ENCODE measurements around the gene SH2D1A. TPM values are rescaled to one million over a fixed set of nuclear protein-coding genes. Genes with fewer than 3 reads are reported as not detected.

SH2D1A gene
- total and polyA plus RNA-seq, 2 of the 13 experiments (the other 11 are each of a cell fraction or from before 2014, with no cell fraction given) = not detected

DNA sequence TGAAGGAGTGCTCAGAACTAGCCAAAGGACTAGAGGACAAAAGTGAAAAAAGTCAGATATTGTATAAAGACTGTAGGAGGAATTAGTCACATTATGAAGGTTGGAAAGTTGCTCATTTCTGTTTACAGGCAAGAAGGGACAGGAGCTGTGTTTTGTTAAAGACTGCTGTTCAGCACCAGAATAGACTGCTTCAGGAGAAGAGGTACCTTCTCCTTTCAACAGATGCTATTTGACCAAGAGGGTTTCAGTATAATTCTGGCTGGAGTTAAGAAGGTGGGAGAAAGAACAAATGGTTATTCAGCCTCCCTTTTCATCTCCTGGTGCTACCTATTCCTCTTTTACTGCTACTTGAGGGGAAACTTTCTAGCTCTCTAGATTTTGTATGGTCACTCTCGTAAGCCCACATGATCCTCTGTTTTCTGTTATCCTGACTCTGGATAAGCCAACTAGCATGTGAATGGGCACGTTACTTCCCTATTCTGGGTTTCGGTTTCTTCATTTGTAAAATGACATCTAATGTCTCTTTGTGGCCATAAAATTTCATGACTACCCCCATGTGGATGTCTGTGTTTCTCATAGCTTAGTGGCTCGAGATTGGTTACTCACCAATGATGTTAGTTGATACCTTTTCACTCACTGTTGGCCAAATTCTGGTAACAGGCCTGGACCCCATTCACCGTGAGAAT lies 68.9 kb downstream of the SH2D1A start:
- ChIA-PET POLR2A (no interaction called here), CTCF (ENCODE audit: low intra/inter-chr PET ratio, low total read pairs) (no interaction called here)
- Histone ChIP-seq H3K9ac (ENCODE audit: insufficient read depth, low read depth, low read length) (no peak overlapping the region), H2AFZ (ENCODE audit: low read length) (no peak overlapping the region), H3K4me1 (ENCODE audit: insufficient read depth, low read length) (no peaks in the 10 kb centered on the region), H3K4me2 (ENCODE audit: low read depth, low read length) (no peak overlapping the region), H3K79me2 (ENCODE audit: insufficient read depth, low read length) (no peaks in the 10 kb centered on the region), H3K4me3 (replicated peaks in 1 of 3; ENCODE audit: insufficient read depth in 1 of 3, low read depth in 2 of 3, low read length in 3 of 3) (no peak overlapping the region), H3K9me3 (ENCODE audit: low read length) (no peaks in the 10 kb centered on the region), H4K20me1 (ENCODE audit: insufficient read depth, low read length) (no peaks in the 10 kb centered on the region), H3K27me3 (ENCODE audit: control insufficient read depth in 1 of 2, insufficient read depth in 2 of 2, low read length in 2 of 2) (no peaks in the 10 kb centered on the region), H3K27ac (ENCODE audit: extremely low read length, insufficient read depth, low read length) (no peak overlapping the region), H3K36me3 (replicated peaks in 1 of 2; ENCODE audit: control insufficient read depth in 1 of 2, insufficient read depth in 2 of 2, low read length in 2 of 2) (no peaks in the 10 kb centered on the region)
- no peak for DNase-seq (ENCODE audit: low spot score)
- BruUV-seq (replicated peaks) = no TSS peak
- intact Hi-C loops (cut with micrococcal nuclease; ENCODE audit: unreplicated experiment) (no loop called here), in situ Hi-C loops (cut with HindIII; ENCODE audit: extremely low pct_ligation_motif_present, low pct_unique_long_range_greater_than_20kb) (no loop called here)
- ATAC-seq = no peak
- FAIRE-seq = no peak
- 11% methylated on average over 5 of the region's 5 CpGs for WGBS (ENCODE audit: low lambda C conversion rate)
- TF ChIP-seq ZNF274 (CRISPR knock-in tag; IDR thresholded peaks at IDR 0.05) (no peak), ZNF646 (CRISPR knock-in tag; IDR thresholded peaks at IDR 0.05) (no peak), CAMTA2 (CRISPR knock-in tag; IDR thresholded peaks at IDR 0.05; ENCODE audit: borderline replicate concordance) (no peak), ARID4A (CRISPR knock-in tag; IDR thresholded peaks at IDR 0.05; ENCODE audit: borderline replicate concordance) (no peak), ZNF230 (CRISPR knock-in tag; IDR thresholded peaks at IDR 0.05) (no peak), YY1 (IDR thresholded peaks at IDR 0.05; ENCODE audit: insufficient read depth, insufficient replicate concordance, low read depth, low read length) (no peak), ZNF280D (CRISPR knock-in tag; IDR thresholded peaks at IDR 0.05) (no peak)

Measured in HepG2 (cell line).